IPS-20b (cell line): Measurements from ENCODE around the gene OR6B1.

Experiments
- H3K27ac ChIP-seq: one replicate; pipeline ENCODE4 v1.5.1; 2013; ENCODE audit warnings: low read length
- H3K27me3 ChIP-seq: 2 replicates; pipeline ENCODE4 v1.6.1; 2013; ENCODE audit warnings: mild to moderate bottlenecking, low read length, inconsistent platforms; ENCODE audit not compliant: insufficient read depth
- H3K36me3 ChIP-seq: 2 replicates; pipeline ENCODE4 v1.6.1; 2013; ENCODE audit warnings: low read depth, mild to moderate bottlenecking, inconsistent platforms, low read length, moderate library complexity; ENCODE audit not compliant: insufficient read depth
- H3K4me1 ChIP-seq: 2 replicates; pipeline ENCODE4 v1.6.1; 2013; ENCODE audit warnings: mild to moderate bottlenecking, control low read depth, inconsistent platforms, low read length, moderate library complexity; ENCODE audit not compliant: insufficient read depth
- H3K4me3 ChIP-seq: 2 replicates; pipeline ENCODE4 v1.5.1; 2013; ENCODE audit warnings: mild to moderate bottlenecking, low read length, inconsistent platforms
- H3K9ac ChIP-seq: 2 replicates; pipeline ENCODE4 v1.6.1; 2013; ENCODE audit warnings: low read depth, mild to moderate bottlenecking, inconsistent platforms, low read length, moderate library complexity
- H3K9me3 ChIP-seq: 2 replicates; pipeline ENCODE4 v1.6.1; 2013; ENCODE audit warnings: mild to moderate bottlenecking, low read depth, low read length, inconsistent platforms; ENCODE audit not compliant: insufficient read depth

The OR6B1 gene

DNA sequence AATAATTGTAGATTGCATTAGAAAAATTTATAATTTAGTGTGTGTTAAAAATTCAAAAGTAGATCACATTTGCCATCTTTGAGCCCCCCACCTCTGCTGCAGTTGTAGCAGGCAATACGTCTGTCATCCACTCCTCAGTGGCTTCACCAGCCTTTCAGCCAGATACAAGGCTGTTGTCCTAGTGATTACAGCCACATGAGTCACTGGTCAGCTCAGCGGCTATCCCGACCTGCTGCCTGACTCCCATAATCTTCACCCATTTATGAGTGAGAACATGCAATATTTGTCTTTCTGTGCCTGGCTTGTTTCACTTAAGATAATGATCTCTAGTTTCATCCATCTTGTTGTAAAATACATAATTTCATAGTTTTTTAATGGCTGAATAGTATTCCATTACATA, 57.8 kb downstream of the OR6B1 start:
- no peak overlapping the region for H3K9ac ChIP-seq
- H3K36me3 ChIP-seq: no peaks in the 10 kb centered on the region
- no peak overlapping the region for H3K27ac ChIP-seq
- H3K9me3 ChIP-seq: no peaks in the 10 kb centered on the region
- no peaks in the 10 kb centered on the region for H3K4me1 ChIP-seq
- H3K27me3 ChIP-seq: no peaks in the 10 kb centered on the region
- no peak overlapping the region for H3K4me3 ChIP-seq
